UCSD-AML1 (cell line): ENCODE results near the gene NCMAP.
A peak's percentile ranks its signal among the peaks of the same experiment; 100 is the strongest.

Experiments
- DNase-seq: peaks from one replicate; lab custom pipeline; 2025; ENCODE audit not compliant: unreplicated experiment; lab: John Stamatoyannopoulos, UW

The NCMAP gene

GRCh38 chr1:24570265-24571125 lies 14.6 kb downstream of the NCMAP start:
- no peak for DNase-seq

DNA sequence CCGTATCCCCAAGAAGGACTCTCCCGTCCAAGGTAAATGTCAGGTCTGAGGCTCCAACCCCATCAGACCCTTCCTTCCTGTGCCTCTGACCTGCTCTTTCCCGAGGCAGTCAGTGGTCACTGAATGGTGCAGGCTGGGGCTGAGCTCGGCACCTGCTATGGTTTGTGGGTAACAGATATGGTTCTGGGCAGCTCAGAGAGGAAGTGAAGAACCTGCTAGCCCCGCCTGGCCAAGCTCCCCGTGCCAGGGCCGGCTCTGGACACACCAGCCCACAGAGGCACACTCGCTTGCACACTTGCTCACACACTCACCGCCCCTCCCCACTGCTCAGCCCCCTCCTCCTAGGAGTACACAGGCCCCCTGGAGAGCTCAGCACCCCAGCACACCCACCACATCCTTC lies 16.4 kb downstream of the NCMAP start:
- peak; percentile 28 for DNase-seq

- no peak for DNase-seq
Observed at GRCh38 chr1:24575905-24576587, 20.2 kb downstream of the NCMAP start.

DNA sequence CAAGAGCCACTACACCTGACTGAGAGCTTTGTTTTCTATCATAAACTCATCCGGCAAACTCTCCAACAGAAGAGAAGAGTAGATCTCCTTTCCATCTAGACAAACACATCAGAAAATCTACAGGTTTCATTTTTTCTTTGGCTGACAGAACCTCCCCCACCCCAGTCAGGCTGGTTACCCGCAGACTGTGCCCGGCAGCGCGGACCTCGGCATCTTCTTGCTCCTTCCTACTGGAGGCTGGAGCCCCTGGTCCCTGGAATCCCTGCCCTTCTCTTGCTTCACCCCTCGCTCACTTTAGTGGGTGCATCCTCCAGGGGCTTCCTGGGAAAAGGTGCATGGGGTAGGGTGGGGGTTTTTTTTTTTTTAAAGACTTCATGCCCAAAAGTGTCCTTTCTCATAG lies 23.0 kb downstream of the NCMAP start:
- DNase-seq, result no peak

DNA sequence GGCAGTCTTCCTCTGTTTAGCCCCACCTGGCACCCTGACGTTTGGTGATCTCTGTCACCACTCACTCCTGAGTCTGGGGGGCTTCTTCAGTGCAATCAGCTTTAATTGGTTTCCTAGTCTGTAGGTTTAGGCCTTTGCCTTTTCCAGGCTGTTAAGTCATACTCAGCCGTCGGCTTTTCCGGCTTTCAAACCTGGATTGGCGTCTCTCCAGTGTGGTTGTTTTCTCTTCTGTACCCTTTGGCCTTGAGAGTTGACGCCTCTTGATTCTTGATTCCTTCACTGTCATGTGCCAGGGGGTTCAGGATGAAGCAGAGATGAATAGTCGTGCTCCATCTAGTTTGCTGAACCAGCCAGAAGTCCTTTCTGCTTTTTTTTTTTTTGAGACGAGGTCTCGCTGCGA lies 24.9 kb downstream of the NCMAP start:
- no peak for DNase-seq

DNA sequence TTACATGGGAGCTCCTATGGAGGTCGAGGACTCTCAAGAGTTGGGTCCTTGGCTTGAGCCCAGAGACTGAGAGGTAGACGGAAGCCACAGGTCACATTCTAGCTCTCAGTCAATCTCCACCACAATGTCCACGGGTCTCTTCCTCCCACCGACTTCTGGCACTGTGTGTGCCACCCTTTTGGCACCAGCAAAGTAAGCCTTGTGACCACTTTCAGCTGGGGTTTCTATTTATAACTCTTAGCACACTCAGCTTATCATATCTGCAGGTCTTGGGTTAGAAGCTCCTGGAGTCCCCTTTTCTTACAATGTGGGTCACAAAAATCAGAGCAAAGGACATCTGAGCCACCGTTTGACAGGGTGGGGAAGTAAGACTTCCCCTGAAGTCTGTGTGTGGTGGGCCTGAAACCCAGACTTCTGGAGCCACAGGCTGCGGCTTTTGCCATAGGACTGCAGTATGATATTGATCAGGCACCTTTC lies 28.3 kb downstream of the NCMAP start:
- DNase-seq, result no peak

DNA sequence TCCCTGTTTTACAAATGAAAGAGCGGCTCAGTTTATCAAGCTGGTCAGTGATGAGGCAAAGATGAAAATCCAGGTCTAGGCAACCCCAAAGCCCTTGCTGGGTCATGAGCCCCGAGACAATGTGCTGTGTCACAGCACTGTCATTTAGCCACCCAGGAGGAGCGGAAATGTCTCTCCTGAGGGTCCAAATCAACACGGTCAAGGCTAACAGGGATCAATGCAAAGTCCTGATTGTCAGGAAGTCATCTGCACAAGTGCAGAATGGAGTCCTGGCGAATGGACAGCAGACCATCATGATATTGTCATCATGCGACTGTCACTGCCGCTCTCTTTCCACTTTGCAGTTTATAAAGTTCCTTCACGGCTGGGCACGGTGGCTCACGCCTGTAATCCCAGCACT lies 30.2 kb downstream of the NCMAP start:
- no peak for DNase-seq

- DNase-seq, result no peak
Observed at GRCh38 chr1:24586970-24587820, 31.3 kb downstream of the NCMAP start.

- no peak for DNase-seq
Observed at GRCh38 chr1:24588573-24588972, 32.7 kb downstream of the NCMAP start.

GRCh38 chr1:24589200-24589599 lies 33.3 kb downstream of the NCMAP start:
- DNase-seq, result no peak

DNA sequence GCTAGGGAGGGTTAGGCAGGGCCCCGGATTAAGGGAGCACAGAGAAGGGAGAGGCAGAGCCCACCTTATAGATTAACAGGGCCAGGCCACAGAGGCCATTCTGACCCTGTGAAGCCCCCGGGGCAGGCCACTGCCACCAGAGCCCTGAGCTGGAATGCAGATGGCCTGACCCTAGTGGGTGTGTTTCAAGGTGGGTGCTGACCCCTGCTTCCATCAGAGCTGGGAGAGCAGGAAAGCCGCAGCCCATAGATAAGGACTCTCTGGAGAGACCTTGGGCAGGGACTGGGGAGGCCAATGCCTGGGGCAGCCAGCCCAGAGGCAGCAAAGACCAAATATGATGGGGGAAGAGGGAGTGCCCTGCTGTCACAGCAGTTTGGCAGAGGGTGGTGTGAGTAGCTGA lies 35.9 kb downstream of the NCMAP start:
- no peak for DNase-seq

GRCh38 chr1:24594328-24594598 lies 38.4 kb downstream of the NCMAP start:
- DNase-seq, result no peak

DNA sequence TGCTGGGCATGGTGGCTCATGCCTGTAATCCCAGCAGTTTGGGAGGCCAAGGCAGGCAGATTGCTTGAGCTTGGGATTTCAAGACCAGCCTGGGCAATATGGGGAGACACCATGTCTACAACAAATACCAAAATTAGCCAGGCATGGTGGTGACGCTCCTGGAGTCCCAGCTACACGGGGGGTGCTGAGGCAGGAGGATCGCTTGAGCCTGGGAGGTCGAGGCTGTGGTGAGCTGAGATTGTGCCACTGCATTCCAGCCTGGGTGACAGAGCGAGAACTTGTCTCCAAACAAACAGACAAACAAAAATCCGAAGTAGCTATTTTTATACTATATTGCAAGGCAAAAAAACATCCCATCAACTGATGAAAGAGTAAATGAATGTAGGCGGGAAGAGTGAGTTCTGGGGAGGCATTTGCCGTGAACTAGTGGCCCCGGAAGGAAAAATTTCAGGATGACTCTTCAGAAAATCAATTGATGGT lies 40.6 kb downstream of the NCMAP start:
- no peak for DNase-seq

GRCh38 chr1:24599265-24599664 lies 43.4 kb downstream of the NCMAP start:
- no peak for DNase-seq

DNA sequence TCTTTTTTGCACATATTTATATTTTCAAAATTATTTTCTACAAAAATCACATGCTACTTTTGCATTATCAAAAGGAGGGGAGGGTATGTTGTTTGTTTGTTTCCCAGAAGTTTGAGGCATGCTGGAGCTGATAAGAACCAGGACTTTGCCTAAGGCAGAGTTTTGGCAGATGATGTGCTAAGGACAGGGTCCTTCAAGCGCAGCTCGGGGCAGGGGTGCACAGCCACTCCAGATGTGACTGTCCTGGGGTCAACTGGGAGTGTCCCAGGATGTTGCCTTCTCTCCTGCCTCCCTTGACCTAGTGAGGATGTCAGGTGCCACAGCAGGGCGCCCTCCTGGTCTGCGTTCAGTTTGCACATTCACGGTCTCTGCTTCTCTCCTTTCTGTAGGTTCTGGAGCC lies 44.7 kb downstream of the NCMAP start:
- DNase-seq, result no peak

- DNase-seq, result no peak
Observed at GRCh38 chr1:24605534-24606295, 49.8 kb downstream of the NCMAP start.

DNA sequence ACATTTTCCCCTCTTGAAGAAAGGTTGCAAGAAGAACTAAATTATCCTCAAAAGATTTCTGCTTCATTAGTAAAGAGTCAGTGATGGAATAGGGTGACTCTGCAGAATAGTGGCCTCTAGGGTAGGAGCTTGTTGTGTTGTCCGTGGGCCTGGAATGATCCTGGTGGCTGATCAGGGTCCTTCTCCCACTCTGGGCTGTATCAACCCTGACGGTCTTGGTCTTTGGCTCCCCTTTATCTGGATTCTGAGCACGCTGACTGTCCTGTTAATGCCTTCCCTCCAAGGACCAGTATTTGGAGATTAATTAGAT lies 50.4 kb downstream of the NCMAP start:
- no peak for DNase-seq

DNA sequence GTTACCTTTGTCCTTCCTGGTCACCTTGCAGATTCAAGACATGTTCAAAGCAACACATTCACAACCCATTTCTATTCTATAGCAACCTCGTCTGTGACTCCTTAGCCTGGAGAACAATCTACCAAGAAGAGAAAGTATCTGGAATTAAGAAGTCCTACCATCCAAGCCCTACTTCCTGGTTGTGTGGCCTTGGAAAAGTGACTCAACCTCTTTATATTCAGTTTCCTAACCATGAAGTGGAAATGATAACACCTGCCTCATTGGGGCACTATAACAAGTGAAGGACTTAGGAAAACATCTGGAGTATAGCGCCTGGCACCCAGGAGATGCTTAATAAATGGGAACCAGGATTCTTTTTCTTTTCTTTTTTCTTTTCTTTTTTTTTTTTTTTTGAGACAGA lies 50.7 kb downstream of the NCMAP start:
- no peak for DNase-seq

DNA sequence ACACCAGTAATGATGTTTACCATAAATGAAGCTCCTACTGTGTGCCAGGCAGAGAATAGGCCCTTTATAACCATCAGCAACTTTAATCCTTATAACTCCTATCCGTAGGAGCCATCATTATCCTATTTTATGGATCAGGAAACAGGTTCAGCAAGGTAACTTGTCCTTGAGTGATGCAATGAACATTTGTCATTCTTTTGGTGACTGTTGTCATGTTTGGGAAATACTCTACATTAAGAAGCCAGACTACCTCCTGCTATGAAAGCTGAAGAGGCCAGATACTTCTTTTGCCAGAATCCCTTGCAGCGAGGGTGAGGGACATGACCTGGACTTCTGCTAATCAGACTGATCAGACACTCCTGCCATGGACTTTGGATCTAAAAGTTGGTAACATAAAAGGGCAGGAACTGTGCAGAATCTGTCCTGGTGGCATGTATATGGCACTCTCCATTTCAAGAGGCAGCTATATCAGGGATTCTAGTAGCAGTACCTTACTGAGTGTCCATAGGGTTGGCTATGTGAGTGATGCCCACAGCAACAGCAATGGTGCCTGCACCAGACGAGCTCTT lies 54.1 kb downstream of the NCMAP start:
- DNase-seq, result no peak

DNA sequence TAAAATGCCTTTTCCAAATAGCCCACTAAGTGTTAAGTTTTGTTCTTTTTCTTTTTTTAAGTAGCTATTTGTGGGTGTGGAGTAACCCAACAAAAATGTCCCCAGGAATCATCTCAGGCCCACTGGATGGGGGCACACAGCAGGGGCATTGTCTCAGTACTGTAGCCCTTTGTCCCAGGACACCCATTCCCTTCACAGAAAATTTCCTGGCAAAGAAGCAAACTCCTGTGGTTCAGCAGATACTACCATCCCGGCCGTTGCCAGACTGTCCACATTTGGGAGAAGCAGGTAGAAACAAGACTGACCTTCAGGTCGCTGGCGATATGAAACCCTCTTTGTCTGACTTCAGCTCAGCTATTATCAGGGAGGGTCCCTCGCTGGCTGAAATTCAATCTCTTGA lies 63.5 kb downstream of the NCMAP start:
- DNase-seq, result no peak

GRCh38 chr1:24620678-24621077 lies 64.8 kb downstream of the NCMAP start:
- no peak for DNase-seq
